ENCODE measurements around the gene TKTL1.

TKTL1 gene

DNA sequence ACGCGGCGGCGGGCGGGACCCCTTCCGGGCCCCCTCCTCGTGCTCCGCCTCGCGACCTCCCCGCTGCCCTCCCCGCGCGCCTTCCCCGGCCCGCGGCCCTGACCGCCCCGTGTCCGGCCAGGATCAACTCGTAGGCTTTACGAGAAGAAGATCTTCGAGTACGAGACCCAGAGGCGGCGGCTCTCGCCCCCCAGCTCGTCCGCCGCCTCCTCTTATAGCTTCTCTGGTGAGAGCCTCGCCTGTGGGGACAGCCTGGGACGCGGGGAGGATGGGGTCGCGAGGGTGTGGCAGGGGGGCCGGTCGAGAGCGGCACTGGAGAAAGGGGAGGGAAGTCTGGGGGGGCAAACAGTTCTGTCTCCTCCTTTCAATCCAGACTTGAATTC is 84.0 kb downstream of the TKTL1 start:
- DNase-seq, result no peak

Measured in NCI-H226 (cell line).